Measurements from ENCODE around the gene BST1.

GRCh38 chr4:15670576-15670975 is 32.3 kb upstream of the BST1 start:
- TF ChIP-seq, protein P1, sequence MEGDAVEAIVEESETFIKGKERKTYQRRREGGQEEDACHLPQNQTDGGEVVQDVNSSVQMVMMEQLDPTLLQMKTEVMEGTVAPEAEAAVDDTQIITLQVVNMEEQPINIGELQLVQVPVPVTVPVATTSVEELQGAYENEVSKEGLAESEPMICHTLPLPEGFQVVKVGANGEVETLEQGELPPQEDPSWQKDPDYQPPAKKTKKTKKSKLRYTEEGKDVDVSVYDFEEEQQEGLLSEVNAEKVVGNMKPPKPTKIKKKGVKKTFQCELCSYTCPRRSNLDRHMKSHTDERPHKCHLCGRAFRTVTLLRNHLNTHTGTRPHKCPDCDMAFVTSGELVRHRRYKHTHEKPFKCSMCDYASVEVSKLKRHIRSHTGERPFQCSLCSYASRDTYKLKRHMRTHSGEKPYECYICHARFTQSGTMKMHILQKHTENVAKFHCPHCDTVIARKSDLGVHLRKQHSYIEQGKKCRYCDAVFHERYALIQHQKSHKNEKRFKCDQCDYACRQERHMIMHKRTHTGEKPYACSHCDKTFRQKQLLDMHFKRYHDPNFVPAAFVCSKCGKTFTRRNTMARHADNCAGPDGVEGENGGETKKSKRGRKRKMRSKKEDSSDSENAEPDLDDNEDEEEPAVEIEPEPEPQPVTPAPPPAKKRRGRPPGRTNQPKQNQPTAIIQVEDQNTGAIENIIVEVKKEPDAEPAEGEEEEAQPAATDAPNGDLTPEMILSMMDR (IDR thresholded peaks at IDR 0.05) = no peak
- no peak for TF ChIP-seq POLR2A (IDR thresholded peaks at IDR 0.05)

Data from testis (tissue), 2 donors.